ENCODE results near the gene SCUBE3. TPM values are rescaled to one million over a fixed set of nuclear protein-coding genes. Genes with fewer than 3 reads are reported as not detected.

SCUBE3 gene
- total and polyA plus RNA-seq, 9 of the 15 experiments (the other 6 are each of a cell fraction or from before 2014, with no cell fraction given) = 0.01 to 0.11 TPM; not detected in 7

DNA sequence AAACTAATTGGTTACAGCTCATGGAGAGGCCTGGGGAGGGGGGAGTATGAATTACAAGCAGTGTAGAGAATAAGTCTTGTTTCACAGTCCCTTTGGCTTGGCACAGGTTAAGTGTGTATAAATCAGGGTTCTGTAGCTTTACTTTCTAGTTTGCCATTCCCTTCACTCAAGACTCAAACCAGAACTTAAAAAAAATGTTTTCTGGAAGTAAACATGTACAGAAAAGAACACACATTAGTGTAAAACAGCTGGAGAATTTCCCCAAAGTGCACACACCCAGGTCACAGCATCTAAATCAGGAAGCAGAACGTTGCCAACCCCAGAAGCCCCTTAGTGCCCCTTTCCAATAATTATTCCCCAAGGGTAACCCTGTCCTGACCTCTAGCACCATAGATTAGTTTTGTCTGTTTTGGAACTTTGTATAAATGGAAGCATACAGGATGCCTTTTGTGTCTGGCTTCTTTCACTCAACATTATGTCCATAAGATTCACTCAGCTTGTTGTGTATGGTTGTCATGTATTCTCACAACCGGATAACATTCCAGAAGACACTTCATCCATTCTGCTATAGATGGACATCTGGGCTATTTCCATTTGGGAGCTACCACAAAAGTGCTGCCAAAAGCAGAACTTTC lies 33.7 kb upstream of the SCUBE3 start:
- CTCF ChIA-PET (ENCODE audit: low intra/inter-chr PET ratio) = no interaction called here
- Histone ChIP-seq H4K20me1 (replicated peaks; ENCODE audit: control insufficient read depth, insufficient read depth, low read length) (no peaks in the 10 kb centered on the region), H3K27ac (ENCODE audit: extremely low read depth, low read depth, low read length) (no peak overlapping the region), H3K4me2 (ENCODE audit: insufficient read depth, low read length) (no peak overlapping the region), H3K9me3 (replicated peaks; ENCODE audit: control insufficient read depth, insufficient read depth, low read depth, low read length) (no peaks in the 10 kb centered on the region), H3K4me1 (replicated peaks in 1 of 2; ENCODE audit: control insufficient read depth in 2 of 2, insufficient read depth in 2 of 2, low read length in 2 of 2) (peaks cover 10 to 30% of the 10 kb centered on the region in 2 experiments; a peak in 4 of 5 replicates), H3K36me3 (ENCODE audit: control insufficient read depth, insufficient read depth, low read length) (no peaks in the 10 kb centered on the region), H2AFZ (ENCODE audit: low read depth, low read length) (no peak overlapping the region), H3K9ac (ENCODE audit: insufficient read depth in 1 of 2, low read depth in 2 of 2, low read length in 2 of 2) (no peak overlapping the region), H3K27me3 (ENCODE audit: control insufficient read depth in 2 of 2, insufficient read depth in 2 of 2, low read length in 2 of 2) (peaks cover 0 to 1% of the 10 kb centered on the region in 2 experiments; a peak in 2 of 5 replicates), H3K79me2 (ENCODE audit: control insufficient read depth, insufficient read depth, low read length) (no peaks in the 10 kb centered on the region), H3K4me3 (no peak overlapping the region), H3K9me1 (ENCODE audit: control insufficient read depth, insufficient read depth, low read length) (no peaks in the 10 kb centered on the region)
- WGBS (ENCODE audit: insufficient coverage, low coverage, missing lambda C conversion rate) = 15% methylated on average over 2 of the region's 2 CpGs
- peak; percentile 19 for FAIRE-seq
- DNase-seq (ENCODE audit: extremely low read depth in 1 of 4, low spot score in 3 of 4) = no peak
- no TSS peak for BruUV-seq (replicated peaks)
- in situ Hi-C loops (cut with MboI) = no loop called here
- POLR2A ChIA-PET = interaction anchor here (0.5 to 0.6 kb wide), 2 partner anchors 129 to 350 kb away, joined by 3 to 4 read pairs; no protein-coding TSS in a partner anchor
- ATAC-seq = no peak
- TF ChIP-seq DACH1 (IDR thresholded peaks at IDR 0.05; ENCODE audit: partially characterized antibody) (no peak), NR2C2 (CRISPR knock-in tag; IDR thresholded peaks at IDR 0.05) (no peak), NR2C2 (tag; IDR thresholded peaks at IDR 0.05) (no peak), ZNF740 (CRISPR knock-in tag; IDR thresholded peaks at IDR 0.05) (no peak), ZNF740 (tag; IDR thresholded peaks at IDR 0.05) (no peak), MLX (CRISPR knock-in tag; conservative IDR thresholded peaks at IDR 0.05) (no peak), SREBF1 (IDR thresholded peaks at IDR 0.05; ENCODE audit: borderline replicate concordance, low read depth, low read length) (no peak), ZNF398 (CRISPR knock-in tag; IDR thresholded peaks at IDR 0.05) (no peak), HNRNPH1 (optimal IDR thresholded peaks at IDR 0.05; ENCODE audit: low read depth, low read length) (no peak), ADNP (tag; IDR thresholded peaks at IDR 0.05) (no peak), SAFB (IDR thresholded peaks at IDR 0.05; ENCODE audit: borderline replicate concordance, low read depth, low read length) (no peak), DPF2 (IDR thresholded peaks at IDR 0.05) (no peak)
- intact Hi-C loops (cut with micrococcal nuclease) = no loop called here
